RKO (cell line): ENCODE measurements around the gene VIPR1.
"Not testable (repeated sequence)": the region's sequence is repeated elsewhere in the genome, so short reads cannot be mapped to it uniquely, and the experiment has no call there.

Source experiments
- DNase-seq: peaks from one replicate; pipeline ENCODE4 v3.0.0-alpha.2; 2016; ENCODE audit warnings: low spot score

The VIPR1 gene

GRCh38 chr3:42535981-42536784, 33.7 kb downstream of the VIPR1 start:
- DNase-seq: no peak

GRCh38 chr3:42537350-42537749, 34.9 kb downstream of the VIPR1 start:
- DNase-seq: no peak

DNA sequence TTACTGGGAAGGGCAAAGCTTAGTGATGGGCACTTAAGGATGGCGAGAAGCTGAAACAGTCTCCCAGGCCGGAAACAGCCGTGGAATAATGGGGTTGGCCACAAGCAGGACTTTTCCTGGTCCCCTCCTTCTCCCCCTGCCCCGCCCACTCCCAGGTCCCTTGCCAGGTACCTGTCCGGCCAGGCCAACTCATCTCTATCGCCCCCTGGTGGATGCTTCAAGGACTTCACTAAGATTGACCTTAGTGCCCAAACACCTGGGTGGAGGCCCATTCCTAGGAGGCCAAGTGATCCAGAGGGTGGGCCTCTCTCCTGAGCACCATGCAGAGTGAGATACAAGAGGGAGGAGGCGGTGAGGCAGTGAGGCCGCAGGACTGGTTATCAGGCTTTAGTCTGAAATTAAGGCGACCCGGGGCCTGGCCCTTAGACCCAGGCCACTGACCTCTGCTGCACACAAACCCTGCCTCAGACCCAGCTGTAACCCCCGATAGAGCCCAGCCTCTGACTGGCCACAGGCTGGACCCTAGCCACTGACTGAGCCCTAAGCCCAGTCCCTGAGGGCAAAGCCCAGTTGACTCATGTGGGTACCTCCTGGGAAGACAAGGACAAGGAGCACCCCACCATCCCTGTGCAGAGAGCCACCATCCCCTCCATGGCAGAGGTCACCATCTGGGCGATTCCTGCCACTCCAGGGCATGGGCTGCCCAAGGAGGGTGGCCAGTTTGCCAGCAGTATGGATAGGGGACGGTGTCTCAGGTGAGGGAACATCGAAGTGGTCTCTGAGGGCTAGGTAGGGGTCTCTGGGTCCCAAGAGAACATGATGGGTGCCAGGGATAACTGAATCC, 37.6 kb downstream of the VIPR1 start:
- no peak for DNase-seq

DNA sequence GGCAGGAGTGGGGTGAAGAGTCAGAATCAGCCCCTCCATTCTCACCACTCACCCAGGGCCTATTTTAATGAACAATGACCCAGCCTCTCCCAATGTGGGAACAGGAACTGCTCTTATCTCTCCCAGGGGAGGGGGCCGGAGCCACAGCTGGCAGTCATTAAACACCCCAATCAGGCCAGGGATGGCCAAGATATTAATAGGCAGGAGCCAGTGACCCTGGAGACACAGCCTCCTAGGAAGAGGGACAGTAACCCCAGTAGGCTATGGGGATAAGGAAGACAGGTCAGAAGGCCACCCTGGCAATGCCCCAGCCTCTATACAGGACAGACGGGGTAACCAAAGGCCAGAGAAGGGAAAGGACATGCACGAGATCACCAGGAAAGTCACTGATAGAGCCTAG, 38.6 kb downstream of the VIPR1 start:
- DNase-seq: no peak

- no peak for DNase-seq
These were observed 42.2 kb downstream of the VIPR1 start for GRCh38 chr3:42544492-42545283.

DNA sequence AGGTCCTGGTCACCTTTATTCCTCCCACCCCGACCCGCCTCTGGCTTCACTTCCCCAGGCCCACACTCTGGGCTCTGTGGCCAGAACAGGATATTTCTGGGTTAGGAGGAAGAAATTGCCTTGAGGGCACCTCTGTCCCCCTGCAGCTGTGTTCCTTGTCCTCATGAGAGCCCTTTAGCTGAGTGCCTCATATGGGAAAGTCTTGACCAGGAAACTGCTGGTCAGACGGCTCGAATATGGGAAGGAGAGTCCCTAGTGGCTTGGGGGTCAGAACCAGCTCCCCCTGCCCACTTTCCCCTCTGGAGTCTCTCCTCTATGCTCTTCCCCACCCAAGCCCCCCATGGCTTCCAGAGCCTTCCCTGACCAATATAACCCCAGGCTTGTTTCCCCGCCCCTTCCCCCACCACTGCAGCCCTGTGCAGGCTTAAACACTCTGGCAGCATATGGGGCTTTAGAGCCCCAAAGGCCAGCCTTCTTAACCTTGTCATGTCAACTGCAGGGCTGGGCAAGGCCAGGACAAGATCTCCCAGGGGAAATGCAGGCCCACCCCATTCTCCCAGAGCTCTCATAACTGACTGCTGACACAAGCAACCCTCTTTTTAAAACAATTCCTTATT, 42.9 kb downstream of the VIPR1 start:
- no peak for DNase-seq

DNA sequence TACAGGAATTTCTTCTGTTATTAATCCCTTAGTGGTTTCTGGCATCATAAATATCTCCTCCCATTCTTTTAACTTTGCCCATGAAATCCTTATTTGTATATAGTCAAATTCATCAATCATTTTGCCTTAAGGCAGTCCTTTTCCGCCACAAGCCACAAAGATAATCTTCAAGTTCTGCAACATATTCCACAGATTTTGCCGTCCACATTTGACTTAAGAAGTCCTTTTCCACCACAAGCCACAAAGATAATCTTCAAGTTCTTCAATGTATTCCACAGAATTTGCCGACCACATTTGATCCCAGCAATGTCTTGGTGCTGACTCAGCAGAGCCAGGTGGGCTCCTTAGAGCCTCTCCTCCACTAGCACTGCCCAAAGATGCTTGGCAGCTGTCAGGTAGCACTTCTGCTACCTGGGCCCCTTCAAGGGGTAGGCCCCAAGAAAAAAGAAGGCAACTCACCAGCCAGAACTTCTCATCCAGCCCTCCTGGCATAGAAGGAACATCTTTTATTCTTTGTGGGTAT, 44.3 kb downstream of the VIPR1 start:
- no peak for DNase-seq

DNA sequence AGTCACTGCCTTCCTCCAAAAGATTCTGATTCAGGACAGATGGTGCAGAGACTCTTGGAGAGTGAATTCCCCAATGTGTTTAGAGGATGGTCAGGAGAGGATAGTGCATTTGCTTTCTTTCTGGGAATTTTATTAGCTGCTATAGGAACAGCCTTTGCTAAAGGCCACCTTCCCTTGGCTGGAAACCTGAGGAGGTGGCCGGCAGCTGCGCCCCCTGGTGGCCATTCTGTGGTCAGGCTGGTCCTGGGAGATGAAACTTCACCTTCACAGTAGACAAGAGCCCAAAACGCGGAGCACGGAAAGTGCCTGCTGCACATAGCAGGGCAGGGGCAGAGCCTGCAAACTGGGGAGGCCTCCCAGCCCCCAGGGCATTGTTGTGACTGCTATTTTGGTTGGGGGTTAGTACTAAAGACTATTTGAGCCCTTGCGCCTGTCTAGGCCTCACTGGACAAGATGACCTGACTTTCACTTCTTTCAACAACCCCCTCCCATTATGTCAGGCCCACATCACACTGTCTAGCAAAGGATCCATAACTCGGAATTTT, 45.0 kb downstream of the VIPR1 start:
- peak; percentile 55 for DNase-seq

- DNase-seq: no peak
These were observed 46.7 kb downstream of the VIPR1 start for GRCh38 chr3:42549131-42549530.

DNA sequence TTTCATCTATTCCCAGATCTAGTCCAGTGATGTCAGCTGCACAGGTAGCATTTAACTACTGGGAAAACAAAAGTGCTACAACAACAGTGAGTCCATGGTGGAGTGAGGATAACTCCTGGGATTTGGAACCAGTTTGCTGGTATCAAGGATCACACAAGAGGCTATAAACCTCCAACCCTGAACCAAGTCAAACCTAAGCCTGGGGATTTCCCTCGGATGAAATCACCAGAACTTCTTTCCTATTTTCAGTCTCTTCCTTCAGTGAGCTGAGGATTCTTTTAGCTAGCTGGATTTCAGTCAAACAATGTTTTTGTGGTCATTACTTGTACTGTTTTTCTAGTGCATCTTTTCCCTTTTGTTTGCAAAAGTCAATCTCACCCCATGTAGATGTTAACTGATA, 47.8 kb downstream of the VIPR1 start:
- no peak for DNase-seq

DNA sequence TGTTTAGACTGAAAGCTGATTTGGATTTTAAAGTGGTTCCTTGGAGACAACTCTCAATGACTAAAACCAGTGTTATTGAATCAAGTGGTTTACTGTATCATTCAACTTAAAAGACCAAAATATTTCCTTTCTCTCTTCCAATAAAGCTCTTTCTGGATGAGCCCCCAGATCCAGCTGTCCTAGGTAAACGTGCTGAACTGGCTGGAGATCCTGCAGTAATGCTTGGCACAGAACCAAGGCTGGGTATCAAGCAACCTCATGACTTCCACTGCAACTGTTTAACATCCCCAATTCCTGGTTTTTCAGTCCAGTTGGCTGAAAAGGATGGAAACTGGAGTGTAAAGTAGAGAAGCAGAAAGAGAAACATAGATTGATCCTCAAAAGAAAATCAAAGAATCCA, 50.4 kb downstream of the VIPR1 start:
- DNase-seq: no peak

DNA sequence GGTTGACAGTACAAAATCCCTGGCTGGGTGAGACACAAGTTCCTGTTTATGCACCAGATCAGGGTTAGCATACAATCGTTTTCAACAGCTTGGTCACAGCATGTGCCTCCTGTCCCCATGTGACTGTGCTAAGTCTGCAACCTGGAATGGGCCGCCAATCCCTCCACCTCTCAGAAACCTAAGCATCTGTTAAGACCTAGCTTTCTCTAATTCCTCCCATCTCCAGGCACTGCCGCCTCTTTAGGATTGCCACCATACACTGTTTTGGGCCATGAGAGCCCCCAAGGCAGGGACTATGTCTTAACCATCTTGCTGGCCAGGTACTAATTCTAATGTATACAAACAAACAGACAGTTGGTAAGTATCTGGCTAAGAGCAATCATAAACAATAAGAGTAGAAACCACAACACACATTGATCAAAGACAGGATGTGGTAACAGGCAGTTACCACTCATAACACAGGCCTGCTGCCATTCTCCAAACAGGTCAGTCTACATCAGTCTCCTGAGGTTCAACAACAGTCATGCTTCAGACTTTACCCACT, 53.7 kb downstream of the VIPR1 start:
- no peak for DNase-seq

GRCh38 chr3:42556817-42557216, 54.4 kb downstream of the VIPR1 start:
- not testable (repeated sequence) for DNase-seq

- peak; percentile 64 for DNase-seq
These were observed 55.4 kb downstream of the VIPR1 start for GRCh38 chr3:42557854-42558253.

DNA sequence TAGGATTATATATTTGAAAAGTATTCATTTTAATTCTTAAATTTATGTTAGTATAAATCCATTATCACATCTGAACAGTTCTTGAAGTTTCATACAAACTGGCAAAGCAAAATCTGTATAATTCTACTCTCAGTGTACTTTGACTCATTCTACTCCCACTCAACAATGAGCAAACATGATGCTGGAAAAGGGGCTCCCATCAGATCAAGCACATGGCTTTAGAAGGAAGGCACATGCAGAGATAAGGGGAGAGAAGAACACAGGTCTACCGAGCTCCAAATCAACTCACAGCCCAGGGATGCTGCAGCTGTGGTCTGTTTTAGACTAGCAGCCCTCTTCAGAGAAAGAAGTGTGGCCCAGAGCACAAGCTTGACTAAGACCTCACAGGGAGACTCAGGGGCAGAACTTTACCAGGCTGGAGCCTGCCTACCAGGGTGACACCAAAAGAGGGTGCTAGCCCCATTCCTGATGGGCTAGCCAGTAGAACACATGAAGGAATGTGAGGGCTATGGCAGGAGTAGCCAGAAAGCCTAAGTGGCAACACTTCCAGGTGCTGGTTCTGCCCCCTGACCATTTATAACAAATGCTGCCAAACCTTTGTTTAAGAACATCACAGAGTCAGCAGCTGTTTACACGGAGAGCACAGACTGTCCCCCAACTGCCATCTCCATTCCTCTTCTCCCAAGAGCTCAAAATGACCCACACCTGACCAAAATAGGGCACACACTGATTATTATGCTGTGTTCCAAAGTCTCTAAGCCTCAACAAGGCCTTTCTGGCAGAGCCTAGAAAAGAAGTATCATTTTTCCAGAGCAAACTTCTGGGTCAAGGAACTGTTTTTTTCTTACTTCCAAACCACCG, 59.8 kb downstream of the VIPR1 start:
- DNase-seq: no peak

DNA sequence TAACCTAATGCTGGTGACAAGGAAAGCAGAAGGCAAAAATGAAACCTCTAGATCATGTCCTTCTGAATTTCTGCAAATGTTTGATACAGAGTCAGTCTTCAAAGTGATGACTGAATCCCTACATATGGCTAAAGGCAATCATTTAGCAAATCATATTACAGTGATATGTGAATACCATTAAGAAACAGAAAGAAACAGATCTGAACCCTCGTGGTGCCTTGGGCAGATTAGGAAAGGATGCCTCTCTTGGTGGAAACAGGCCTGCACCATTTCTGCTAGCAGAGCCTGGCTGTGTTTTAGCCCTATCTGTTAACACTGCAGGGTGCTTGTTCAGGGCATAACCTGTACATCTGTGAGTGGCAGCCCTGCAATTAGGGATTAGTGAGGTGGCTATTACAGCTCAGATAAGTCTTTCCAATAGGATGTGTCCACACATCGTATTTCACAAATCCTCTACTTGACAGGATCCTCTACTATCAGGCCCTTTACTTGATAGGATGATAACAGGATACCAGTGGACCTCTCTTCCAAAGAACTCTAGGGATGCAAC, 67.2 kb downstream of the VIPR1 start:
- DNase-seq: no peak

DNA sequence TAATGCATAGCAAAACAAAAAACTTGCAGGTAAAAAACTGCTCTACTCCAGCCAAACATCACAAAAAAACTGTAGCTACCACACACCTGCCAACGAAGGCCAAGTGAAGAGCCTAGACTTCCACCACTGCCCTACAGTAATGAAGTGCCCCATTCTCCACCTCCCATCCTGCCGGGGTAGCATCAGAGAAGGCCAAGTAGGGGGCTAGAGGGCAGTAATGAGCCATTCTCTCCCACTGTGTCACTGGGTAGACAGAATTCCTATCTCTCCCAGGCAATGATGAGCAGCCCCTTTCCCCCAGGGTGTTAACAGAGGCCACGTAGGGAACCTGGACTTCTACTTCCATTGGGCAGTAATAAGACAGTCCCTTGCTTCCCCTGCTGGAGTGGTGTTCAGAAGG, 69.8 kb downstream of the VIPR1 start:
- DNase-seq: peak; percentile 59

DNA sequence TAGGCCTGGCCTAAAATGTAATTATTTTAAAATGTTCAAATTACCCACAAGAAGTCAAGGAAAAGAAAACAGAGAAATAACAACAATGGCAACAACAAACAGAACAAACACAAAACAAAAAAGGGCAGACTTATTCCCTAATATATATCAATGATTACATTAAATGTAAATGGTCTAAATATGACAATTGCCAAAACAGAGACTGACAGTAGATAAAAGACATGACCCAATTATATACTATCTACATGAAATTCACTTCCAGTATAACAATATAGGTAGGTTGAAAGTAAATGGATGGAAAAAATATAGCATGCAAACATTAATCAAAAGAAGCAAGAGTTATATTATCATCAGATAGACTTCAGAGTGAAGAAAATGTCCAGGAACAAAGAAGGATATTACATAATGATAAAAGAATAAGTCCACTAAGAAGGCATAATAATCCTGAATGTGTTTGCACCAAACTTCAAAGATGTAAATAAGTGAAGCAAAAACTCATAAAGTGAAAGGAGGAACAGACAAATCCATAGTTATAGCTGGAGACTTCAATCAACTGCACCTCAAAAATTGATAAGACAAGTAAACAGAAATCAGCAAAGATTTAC, 72.8 kb downstream of the VIPR1 start:
- no peak for DNase-seq

- no peak for DNase-seq
These were observed 75.6 kb downstream of the VIPR1 start for GRCh38 chr3:42578054-42578453.

GRCh38 chr3:42579346-42579745, 76.9 kb downstream of the VIPR1 start:
- not testable (repeated sequence) for DNase-seq
